Fibroblast of lung (primary cell): Measurements from ENCODE around the gene TENM3. TPM values are rescaled to one million over a fixed set of nuclear protein-coding genes. Genes with fewer than 3 reads are reported as not detected.

Source experiments
- DNase-seq, 2 donors: peaks; one replicate each; pipeline versions ENCODE4 v3.0.0 to v3.0.0-alpha.2; 2010; ENCODE audit warnings: low read depth in 2 of 2
- H2AFZ ChIP-seq: 2 replicates; pipeline ENCODE4 v1.5.1; 2012; ENCODE audit warnings: low read length, control low read depth, inconsistent platforms
- H3K27ac ChIP-seq: 2 replicates; pipeline ENCODE4 v1.5.1; 2011; ENCODE audit warnings: low read length, control low read depth; ENCODE audit not compliant: insufficient read depth
- H3K27me3 ChIP-seq: 2 replicates; pipeline ENCODE4 v1.5.1; 2011; ENCODE audit warnings: mild to moderate bottlenecking, low read length; ENCODE audit not compliant: control insufficient read depth, insufficient read depth
- H3K36me3 ChIP-seq: 2 replicates; pipeline ENCODE4 v1.5.1; 2011; ENCODE audit warnings: low read length; ENCODE audit not compliant: control insufficient read depth, insufficient read depth
- H3K4me1 ChIP-seq: 2 replicates; pipeline ENCODE4 v1.5.1; 2011; ENCODE audit warnings: low read length; ENCODE audit not compliant: control insufficient read depth, insufficient read depth; ENCODE audit errors: extremely low read depth
- H3K4me2 ChIP-seq: 2 replicates; pipeline ENCODE4 v1.5.1; 2011; ENCODE audit warnings: low read length, control low read depth; ENCODE audit not compliant: insufficient read depth; ENCODE audit errors: extremely low read depth
- H3K4me3 ChIP-seq, 4 experiments: fragments of 200-600 bp in 1 of 4; sonication (generic) in 1 of 4; replicated peaks in 1 of 4; 2 replicates each; pipeline ENCODE4 v1.5.1; 2011 to 2016; ENCODE audit warnings: low read length in 4 of 4, low read depth in 3 of 4, mild to moderate bottlenecking in 3 of 4, control low read depth in 2 of 4, inconsistent platforms in 1 of 4, mixed read lengths in 1 of 4; ENCODE audit not compliant: insufficient read depth in 1 of 4; ENCODE audit errors: control extremely low read depth in 1 of 4
- H3K79me2 ChIP-seq: 2 replicates; pipeline ENCODE4 v1.5.1; 2012; ENCODE audit warnings: mild to moderate bottlenecking, low read length, inconsistent platforms; ENCODE audit not compliant: control insufficient read depth, insufficient read depth
- H3K9ac ChIP-seq: 2 replicates; pipeline ENCODE4 v1.5.1; 2011; ENCODE audit warnings: mild to moderate bottlenecking, low read length, control low read depth; ENCODE audit not compliant: insufficient read depth
- H3K9me3 ChIP-seq: 2 replicates; pipeline ENCODE4 v1.5.1; 2012; ENCODE audit warnings: low read depth, low read length; ENCODE audit not compliant: control insufficient read depth, insufficient read depth
- H4K20me1 ChIP-seq: 2 replicates; pipeline ENCODE4 v1.5.1; 2011; ENCODE audit warnings: low read length; ENCODE audit not compliant: control insufficient read depth, insufficient read depth; ENCODE audit errors: extremely low read depth
- CTCF ChIP-seq, 2 donors: IDR thresholded peaks in 1 of 2; conservative IDR thresholded peaks in 1 of 2; 1 replicate in 1 of 2; 2 replicates in 1 of 2; pipeline ENCODE4 v1.5.1; 2011 to 2012; ENCODE audit warnings: low read length in 2 of 2, control low read depth in 1 of 2, inconsistent platforms in 1 of 2, low read depth in 1 of 2, mild to moderate bottlenecking in 1 of 2
- EZH2 ChIP-seq: IDR thresholded peaks from 2 replicates; pipeline ENCODE4 v1.5.1; 2012; ENCODE audit warnings: low read length, control low read depth, mild to moderate bottlenecking; ENCODE audit errors: missing control alignments
- polyA plus RNA-seq, 2 donors: library from polyadenylated mRNA; depleted of rRNA in 1 of 2; stranded (reverse) in 1 of 2; unstranded in 1 of 2; fragments of >200 nt; gene quantifications; 2 replicates each; pipeline ENCODE4 v1.2.1, GENCODE V29; 2011 to 2012; ENCODE audit warnings: missing spikeins in 1 of 2
- total RNA-seq: library from RNA; depleted of rRNA; stranded (reverse); fragments of >200 nt; gene quantifications from 2 replicates; pipeline ENCODE4 v1.2.1, GENCODE V29; 2014

TENM3 gene
- total and polyA plus RNA-seq, 2 donors (not counting 1 experiment from before 2014, with no cell fraction given) = 2.7 to 3.6 TPM

DNA sequence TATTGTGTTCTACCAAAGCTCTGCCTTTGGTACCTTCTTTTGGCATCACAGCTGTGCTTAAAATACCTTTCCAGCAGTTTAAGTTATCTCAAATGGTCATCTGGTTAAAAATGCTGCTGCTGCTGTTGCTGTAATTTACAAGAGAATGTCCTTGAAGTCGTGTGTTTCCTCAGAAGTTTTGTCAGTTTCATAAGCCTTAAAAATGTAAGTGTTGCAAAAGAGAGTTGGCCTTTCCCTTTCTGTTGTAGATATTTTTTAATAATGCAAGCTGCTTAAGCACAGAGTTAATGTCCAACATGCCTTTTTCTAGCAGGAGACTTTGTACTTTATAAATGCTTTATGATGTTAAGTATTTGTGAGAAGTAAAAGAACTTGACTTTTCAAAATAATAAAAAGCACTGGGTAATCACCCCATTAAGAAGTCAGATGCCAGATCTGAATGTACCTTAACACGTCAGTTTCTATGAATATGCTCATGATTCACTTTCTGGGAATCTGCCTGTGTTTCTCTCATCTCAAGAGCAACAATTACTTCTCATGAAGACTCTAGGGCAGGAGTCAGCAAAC lies 35.3 kb upstream of the TENM3 start:
- H3K9ac ChIP-seq = no peak overlapping the region
- TF ChIP-seq CTCF (conservative IDR thresholded peaks at IDR 0.05 in 1 of 2, IDR thresholded peaks at IDR 0.05 in 1 of 2; ENCODE audit: low read depth in 1 of 2, low read length in 2 of 2) = no peak
- no peak for TF ChIP-seq EZH2
- no peak overlapping the region for H2AFZ ChIP-seq
- peak overlapping the region; percentile 29 for H3K27ac ChIP-seq
- no peaks in the 10 kb centered on the region for H3K79me2 ChIP-seq
- no peaks in the 10 kb centered on the region for H4K20me1 ChIP-seq
- DNase-seq = peak; percentile 94 to 95
- H3K36me3 ChIP-seq = no peaks in the 10 kb centered on the region
- H3K4me1 ChIP-seq = no peaks in the 10 kb centered on the region
- H3K4me2 ChIP-seq = no peak overlapping the region
- peak overlapping the region in 1 of 4 experiments; percentile 33 for H3K4me3 ChIP-seq
- no peaks in the 10 kb centered on the region for H3K9me3 ChIP-seq
- no peaks in the 10 kb centered on the region for H3K27me3 ChIP-seq

GRCh38 chr4:182208526-182209050 lies 34.6 kb upstream of the TENM3 start:
- no peaks in the 10 kb centered on the region for H3K36me3 ChIP-seq
- H3K27ac ChIP-seq = no peak overlapping the region
- TF ChIP-seq CTCF (conservative IDR thresholded peaks at IDR 0.05 in 1 of 2, IDR thresholded peaks at IDR 0.05 in 1 of 2; ENCODE audit: low read depth in 1 of 2, low read length in 2 of 2) = no peak
- TF ChIP-seq EZH2 = no peak
- no peaks in the 10 kb centered on the region for H4K20me1 ChIP-seq
- no peaks in the 10 kb centered on the region for H3K4me1 ChIP-seq
- no peaks in the 10 kb centered on the region for H3K27me3 ChIP-seq
- H3K9me3 ChIP-seq = no peaks in the 10 kb centered on the region
- H3K79me2 ChIP-seq = no peaks in the 10 kb centered on the region
- no peak overlapping the region for H3K9ac ChIP-seq
- H3K4me2 ChIP-seq = no peak overlapping the region
- H3K4me3 ChIP-seq = no peak overlapping the region
- H2AFZ ChIP-seq = no peak overlapping the region
- DNase-seq = no peak

- no peak overlapping the region for H3K4me2 ChIP-seq
- DNase-seq = peak; percentile 67 to 70
Measured at GRCh38 chr4:182212211-182212761, 30.9 kb upstream of the TENM3 start.

More at GRCh38 chr4:182212211-182212761, 30.9 kb upstream of the TENM3 start:
- H2AFZ ChIP-seq = no peak overlapping the region
- H3K27me3 ChIP-seq = no peaks in the 10 kb centered on the region
- no peaks in the 10 kb centered on the region for H3K36me3 ChIP-seq
- H3K9me3 ChIP-seq = no peaks in the 10 kb centered on the region
- TF ChIP-seq EZH2 (no peak), CTCF (conservative IDR thresholded peaks at IDR 0.05 in 1 of 2, IDR thresholded peaks at IDR 0.05 in 1 of 2; ENCODE audit: low read depth in 1 of 2, low read length in 2 of 2) (no peak)
- no peak overlapping the region for H3K4me3 ChIP-seq
- no peaks in the 10 kb centered on the region for H4K20me1 ChIP-seq
- no peak overlapping the region for H3K9ac ChIP-seq
- H3K4me1 ChIP-seq = no peaks in the 10 kb centered on the region
- no peaks in the 10 kb centered on the region for H3K79me2 ChIP-seq
- no peak overlapping the region for H3K27ac ChIP-seq
